Stimulated activated memory B cell treated with anti-CD40 and anti-IgM and Interleukin-4, amounts not matched to agents 10 μg/mL and 1 μg/mL and 100 μg/mL, for 72 hours (primary cell): ENCODE data around the gene ABI1.
"Not testable (repeated sequence)": the region's sequence is repeated elsewhere in the genome, so short reads cannot be mapped to it uniquely, and the experiment has no call there.

Source experiments
- ATAC-seq: fragments of 150-1000 bp; cut with Tn5 transposase; 2 replicates; pipeline ENCODE4 v1.10.0; 2021
- H3K27ac Mint-ChIP-seq: one replicate; pipeline ENCODE4 v1.8.0; 2022; ENCODE audit warnings: mild to moderate bottlenecking, mixed read lengths
- H3K27me3 Mint-ChIP-seq: one replicate; pipeline ENCODE4 v1.8.0; 2022; ENCODE audit warnings: mixed read lengths
- H3K36me3 Mint-ChIP-seq: one replicate; pipeline ENCODE4 v1.8.0; 2022; ENCODE audit warnings: mixed read lengths
- H3K4me1 Mint-ChIP-seq: one replicate; pipeline ENCODE4 v1.8.0; 2022; ENCODE audit warnings: mixed read lengths
- H3K4me3 Mint-ChIP-seq: one replicate; pipeline ENCODE4 v1.8.0; 2022; ENCODE audit warnings: mild to moderate bottlenecking, moderate library complexity, mixed read lengths
- H3K9me3 Mint-ChIP-seq: one replicate; pipeline ENCODE4 v1.8.0; 2022; ENCODE audit warnings: mixed read lengths

The ABI1 gene

GRCh38 chr10:26860102-26860442 is 686 bp downstream of the ABI1 start:
- peak; percentile 31 for ATAC-seq
- H3K9me3 Mint-ChIP-seq, result no peaks in the 10 kb centered on the region
- H3K27me3 Mint-ChIP-seq, result peaks cover 10% of the 10 kb centered on the region
- H3K27ac Mint-ChIP-seq, result peak overlapping the region; percentile 90
- H3K36me3 Mint-ChIP-seq, result no peaks in the 10 kb centered on the region
- peak overlapping the region; percentile 89 for H3K4me3 Mint-ChIP-seq
- peaks cover 46% of the 10 kb centered on the region for H3K4me1 Mint-ChIP-seq

- Mint-ChIP-seq H3K36me3 (no peaks in the 10 kb centered on the region), H3K27me3 (peaks cover 10% of the 10 kb centered on the region), H3K4me1 (peaks cover 51% of the 10 kb centered on the region)
Measured at GRCh38 chr10:26859241-26860101, 1.3 kb downstream of the ABI1 start.

GRCh38 chr10:26858707-26859034 is 2.1 kb downstream of the ABI1 start:
- peaks cover 5% of the 10 kb centered on the region for H3K27me3 Mint-ChIP-seq

More at GRCh38 chr10:26859241-26860101, 1.3 kb downstream of the ABI1 start:
- ATAC-seq, result no peak
- H3K4me3 Mint-ChIP-seq, result peak overlapping the region; percentile 89
- H3K9me3 Mint-ChIP-seq, result no peaks in the 10 kb centered on the region
- peak overlapping the region; percentile 90 for H3K27ac Mint-ChIP-seq

GRCh38 chr10:26857991-26858706 is 2.6 kb downstream of the ABI1 start:
- peaks cover under 1% of the 10 kb centered on the region for H3K27me3 Mint-ChIP-seq
- H3K4me1 Mint-ChIP-seq, result peaks cover 63% of the 10 kb centered on the region
- no peak for ATAC-seq
- peak overlapping the region; percentile 90 for H3K27ac Mint-ChIP-seq
- H3K9me3 Mint-ChIP-seq, result peaks cover 3% of the 10 kb centered on the region
- H3K36me3 Mint-ChIP-seq, result peaks cover 6% of the 10 kb centered on the region
- H3K4me3 Mint-ChIP-seq, result peak overlapping the region; percentile 89

More at GRCh38 chr10:26858707-26859034, 2.1 kb downstream of the ABI1 start:
- Mint-ChIP-seq H3K4me1 (peaks cover 59% of the 10 kb centered on the region), H3K27ac (peak overlapping the region; percentile 90), H3K9me3 (peaks cover 2% of the 10 kb centered on the region), H3K36me3 (peaks cover 4% of the 10 kb centered on the region), H3K4me3 (peak overlapping the region; percentile 89)
- no peak for ATAC-seq

- not testable (repeated sequence) for H3K9me3 Mint-ChIP-seq, H3K27me3 Mint-ChIP-seq, H3K36me3 Mint-ChIP-seq, ATAC-seq
- Mint-ChIP-seq H3K4me1 (peaks cover 63% of the 10 kb centered on the region), H3K4me3 (peak overlapping the region; percentile 89), H3K27ac (peak overlapping the region; percentile 90)
Measured at GRCh38 chr10:26857553-26857952, 3.2 kb downstream of the ABI1 start.

- Mint-ChIP-seq H3K9me3 (peaks cover 3% of the 10 kb centered on the region), H3K27ac (no peak overlapping the region), H3K4me1 (peaks cover 72% of the 10 kb centered on the region), H3K27me3 (no peaks in the 10 kb centered on the region), H3K36me3 (peaks cover 19% of the 10 kb centered on the region), H3K4me3 (no peak overlapping the region)
- no peak for ATAC-seq
Measured at GRCh38 chr10:26855186-26855585, 5.6 kb downstream of the ABI1 start.

GRCh38 chr10:26854524-26854923 is 6.2 kb downstream of the ABI1 start:
- Mint-ChIP-seq H3K27me3 (no peaks in the 10 kb centered on the region), H3K4me1 (peaks cover 78% of the 10 kb centered on the region), H3K4me3 (no peak overlapping the region), H3K27ac (no peak overlapping the region), H3K9me3 (peaks cover 3% of the 10 kb centered on the region), H3K36me3 (peaks cover 19% of the 10 kb centered on the region)
- ATAC-seq, result no peak

- peak overlapping the region; percentile 15 for H3K27ac Mint-ChIP-seq
- no peaks in the 10 kb centered on the region for H3K9me3 Mint-ChIP-seq
- ATAC-seq, result no peak
- H3K27me3 Mint-ChIP-seq, result no peaks in the 10 kb centered on the region
- peaks cover 53% of the 10 kb centered on the region for H3K36me3 Mint-ChIP-seq
- no peak overlapping the region for H3K4me3 Mint-ChIP-seq
- peaks cover 73% of the 10 kb centered on the region for H3K4me1 Mint-ChIP-seq
Measured at GRCh38 chr10:26844396-26844975, 16.3 kb downstream of the ABI1 start.

- H3K36me3 Mint-ChIP-seq, result peaks cover 58% of the 10 kb centered on the region
- H3K4me1 Mint-ChIP-seq, result peaks cover 80% of the 10 kb centered on the region
- H3K27me3 Mint-ChIP-seq, result no peaks in the 10 kb centered on the region
- no peak overlapping the region for H3K4me3 Mint-ChIP-seq
- ATAC-seq, result no peak
- peak overlapping the region; percentile 15 for H3K27ac Mint-ChIP-seq
- H3K9me3 Mint-ChIP-seq, result no peaks in the 10 kb centered on the region
Measured at GRCh38 chr10:26843736-26844135, 17.0 kb downstream of the ABI1 start.

GRCh38 chr10:26841733-26842317 is 18.9 kb downstream of the ABI1 start:
- peaks cover 53% of the 10 kb centered on the region for H3K36me3 Mint-ChIP-seq
- ATAC-seq, result peak; percentile 34
- no peaks in the 10 kb centered on the region for H3K27me3 Mint-ChIP-seq
- peak overlapping the region; percentile 72 for H3K27ac Mint-ChIP-seq
- H3K4me1 Mint-ChIP-seq, result peaks cover 85% of the 10 kb centered on the region
- peak overlapping the region; percentile 30 for H3K4me3 Mint-ChIP-seq
- no peaks in the 10 kb centered on the region for H3K9me3 Mint-ChIP-seq

GRCh38 chr10:26840938-26841732 is 19.6 kb downstream of the ABI1 start:
- ATAC-seq, result no peak
- H3K4me1 Mint-ChIP-seq, result peaks cover 78% of the 10 kb centered on the region

GRCh38 chr10:26839966-26840627 is 20.7 kb downstream of the ABI1 start:
- Mint-ChIP-seq H3K4me1 (peaks cover 71% of the 10 kb centered on the region), H3K27ac (peak overlapping the region; percentile 40), H3K4me3 (no peak overlapping the region), H3K36me3 (peaks cover 51% of the 10 kb centered on the region), H3K9me3 (no peaks in the 10 kb centered on the region), H3K27me3 (no peaks in the 10 kb centered on the region)
- ATAC-seq, result no peak

More at GRCh38 chr10:26840938-26841732, 19.6 kb downstream of the ABI1 start:
- Mint-ChIP-seq H3K36me3 (peaks cover 51% of the 10 kb centered on the region), H3K9me3 (no peaks in the 10 kb centered on the region), H3K4me3 (peak overlapping the region; percentile 30), H3K27ac (peak overlapping the region; percentile 72), H3K27me3 (no peaks in the 10 kb centered on the region)

GRCh38 chr10:26837139-26837538 is 23.6 kb downstream of the ABI1 start:
- no peaks in the 10 kb centered on the region for H3K27me3 Mint-ChIP-seq
- no peaks in the 10 kb centered on the region for H3K9me3 Mint-ChIP-seq
- H3K4me3 Mint-ChIP-seq, result no peak overlapping the region
- peaks cover 37% of the 10 kb centered on the region for H3K36me3 Mint-ChIP-seq
- H3K27ac Mint-ChIP-seq, result peak overlapping the region; percentile 48
- ATAC-seq, result no peak
- peaks cover 76% of the 10 kb centered on the region for H3K4me1 Mint-ChIP-seq

- Mint-ChIP-seq H3K36me3 (peaks cover 37% of the 10 kb centered on the region), H3K27me3 (no peaks in the 10 kb centered on the region), H3K27ac (no peak overlapping the region), H3K4me1 (peaks cover 74% of the 10 kb centered on the region), H3K9me3 (no peaks in the 10 kb centered on the region), H3K4me3 (no peak overlapping the region)
- no peak for ATAC-seq
Measured at GRCh38 chr10:26835025-26835424, 25.7 kb downstream of the ABI1 start.
